DOHH2 (cell line): ENCODE results near the gene ZFP3.
"Not testable (repeated sequence)": the region's sequence is repeated elsewhere in the genome, so short reads cannot be mapped to it uniquely, and the experiment has no call there.

Experiments
- H3F3A ChIP-seq: fragments of 200-600 bp; sonication (generic), shearing (Covaris generic); 2 replicates; pipeline ENCODE4 v1.6.0; 2016; ENCODE audit warnings: antibody characterized with exemption, mild to moderate bottlenecking; ENCODE audit not compliant: control insufficient read depth, insufficient read depth
- H3K27ac ChIP-seq: fragments of 200-600 bp; sonication (generic); 2 replicates; pipeline ENCODE4 v1.5.1; 2014; ENCODE audit warnings: low read depth, mild to moderate bottlenecking, low read length, moderate library complexity
- H3K27me3 ChIP-seq: fragments of 200-600 bp; sonication (generic); 2 replicates; pipeline ENCODE4 v1.6.1; 2014; ENCODE audit warnings: mild to moderate bottlenecking, low read length, mixed read lengths; ENCODE audit not compliant: control insufficient read depth
- H3K36me3 ChIP-seq: fragments of 200-600 bp; sonication (generic); 2 replicates; pipeline ENCODE4 v1.6.1; 2014; ENCODE audit warnings: mild to moderate bottlenecking, low read length, moderate library complexity, mixed read lengths; ENCODE audit not compliant: control insufficient read depth
- H3K4me1 ChIP-seq: fragments of 200-600 bp; sonication (generic); 2 replicates; pipeline ENCODE4 v1.6.1; 2014; ENCODE audit warnings: mild to moderate bottlenecking, low read length, mixed read lengths; ENCODE audit not compliant: control insufficient read depth
- H3K4me2 ChIP-seq: fragments of 200-600 bp; sonication (generic); 2 replicates; pipeline ENCODE4 v1.6.0; 2014; ENCODE audit warnings: mild to moderate bottlenecking, low read length, moderate library complexity
- H3K4me3 ChIP-seq: fragments of 200-600 bp; sonication (generic); 2 replicates; pipeline ENCODE4 v1.5.1; 2014; ENCODE audit warnings: mild to moderate bottlenecking, low read length, mixed read lengths
- H3K79me2 ChIP-seq: fragments of 200-600 bp; sonication (generic); 2 replicates; pipeline ENCODE4 v1.6.1; 2014; ENCODE audit warnings: mild to moderate bottlenecking, low read length, mixed read lengths; ENCODE audit not compliant: control insufficient read depth
- H3K9me2 ChIP-seq: fragments of 200-600 bp; sonication (generic); replicated peaks from 2 replicates; pipeline ENCODE4 v1.6.1; 2014; ENCODE audit warnings: mild to moderate bottlenecking, low read length, mixed read lengths; ENCODE audit not compliant: control insufficient read depth
- H3K9me3 ChIP-seq: fragments of 200-600 bp; sonication (generic); 2 replicates; pipeline ENCODE4 v1.6.1; 2014; ENCODE audit warnings: antibody characterized with exemption, low read length, mixed read lengths; ENCODE audit not compliant: control insufficient read depth, insufficient read depth
- H4K20me1 ChIP-seq: fragments of 200-600 bp; sonication (generic); 2 replicates; pipeline ENCODE4 v1.6.0; 2014; ENCODE audit warnings: low read depth, mild to moderate bottlenecking, antibody characterized with exemption, low read length, moderate library complexity; ENCODE audit not compliant: control insufficient read depth, insufficient read depth
- EZH2phosphoT487 ChIP-seq: fragments of 200-600 bp; sonication (generic); IDR thresholded peaks from 2 replicates; pipeline ENCODE4 v1.6.1; 2017; ENCODE audit warnings: borderline replicate concordance, mild to moderate bottlenecking, antibody characterized with exemption, low read length, moderate library complexity, mixed read lengths
- TF ChIP-seq, protein P1 (sequence below): fragments of 200-600 bp; sonication (generic); IDR thresholded peaks from one replicate; pipeline ENCODE4 v1.5.1; 2014; ENCODE audit warnings: antibody characterized with exemption, mild to moderate bottlenecking, low read depth, low read length; ENCODE audit not compliant: poor library complexity, severe bottlenecking

ZFP3 gene

DNA sequence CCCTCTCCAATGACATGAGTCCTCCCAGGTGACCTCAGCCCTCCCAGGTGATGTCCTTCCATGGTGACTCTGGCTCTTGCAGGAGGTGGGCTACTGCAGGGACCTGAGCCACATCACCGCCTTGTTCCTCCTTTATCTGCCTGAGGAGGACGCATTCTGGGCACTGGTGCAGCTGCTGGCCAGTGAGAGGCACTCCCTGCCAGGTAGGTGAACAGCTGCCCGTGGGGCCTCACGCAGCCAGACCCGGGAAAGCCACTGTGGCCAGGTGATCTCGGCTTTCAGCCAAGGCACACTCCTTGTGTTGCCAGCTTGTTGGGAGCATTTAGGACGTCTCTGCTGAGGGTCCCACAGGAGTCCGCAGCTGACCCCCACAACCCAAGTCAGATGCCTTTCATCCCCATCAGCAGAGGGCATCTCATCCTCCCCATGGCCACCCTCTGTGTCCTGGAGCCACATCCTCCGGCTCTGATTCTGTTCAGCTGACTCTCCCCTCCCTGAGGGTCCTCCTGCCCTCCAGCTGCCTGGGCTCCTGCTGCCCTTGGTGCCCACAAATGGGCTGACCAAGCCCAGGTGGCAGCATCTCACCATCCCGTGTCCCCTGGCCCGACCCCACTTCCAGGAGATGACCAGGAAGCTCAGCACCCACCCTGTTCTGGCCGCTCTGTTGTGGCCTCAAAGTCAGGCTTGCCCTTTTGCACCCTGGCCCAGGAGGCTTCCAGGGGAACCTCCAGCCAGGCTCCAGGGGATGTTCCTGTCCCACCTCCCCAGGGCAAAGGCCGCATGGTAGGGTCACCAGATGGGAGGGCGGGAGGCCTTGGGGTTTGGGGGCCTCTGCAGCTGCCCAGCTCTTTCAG, 57.7 kb downstream of the ZFP3 start:
- no peak for TF ChIP-seq EZH2phosphoT487
- TF ChIP-seq, protein P1, sequence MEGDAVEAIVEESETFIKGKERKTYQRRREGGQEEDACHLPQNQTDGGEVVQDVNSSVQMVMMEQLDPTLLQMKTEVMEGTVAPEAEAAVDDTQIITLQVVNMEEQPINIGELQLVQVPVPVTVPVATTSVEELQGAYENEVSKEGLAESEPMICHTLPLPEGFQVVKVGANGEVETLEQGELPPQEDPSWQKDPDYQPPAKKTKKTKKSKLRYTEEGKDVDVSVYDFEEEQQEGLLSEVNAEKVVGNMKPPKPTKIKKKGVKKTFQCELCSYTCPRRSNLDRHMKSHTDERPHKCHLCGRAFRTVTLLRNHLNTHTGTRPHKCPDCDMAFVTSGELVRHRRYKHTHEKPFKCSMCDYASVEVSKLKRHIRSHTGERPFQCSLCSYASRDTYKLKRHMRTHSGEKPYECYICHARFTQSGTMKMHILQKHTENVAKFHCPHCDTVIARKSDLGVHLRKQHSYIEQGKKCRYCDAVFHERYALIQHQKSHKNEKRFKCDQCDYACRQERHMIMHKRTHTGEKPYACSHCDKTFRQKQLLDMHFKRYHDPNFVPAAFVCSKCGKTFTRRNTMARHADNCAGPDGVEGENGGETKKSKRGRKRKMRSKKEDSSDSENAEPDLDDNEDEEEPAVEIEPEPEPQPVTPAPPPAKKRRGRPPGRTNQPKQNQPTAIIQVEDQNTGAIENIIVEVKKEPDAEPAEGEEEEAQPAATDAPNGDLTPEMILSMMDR: no peak
- H3K9me3 ChIP-seq: no peaks in the 10 kb centered on the region
- H3K36me3 ChIP-seq: no peaks in the 10 kb centered on the region
- H3F3A ChIP-seq: no peaks in the 10 kb centered on the region
- H3K4me2 ChIP-seq: no peak overlapping the region
- H3K27ac ChIP-seq: no peak overlapping the region
- no peaks in the 10 kb centered on the region for H3K79me2 ChIP-seq
- no peaks in the 10 kb centered on the region for H3K27me3 ChIP-seq
- no peak overlapping the region for H3K4me3 ChIP-seq
- H4K20me1 ChIP-seq: no peaks in the 10 kb centered on the region
- no peaks in the 10 kb centered on the region for H3K4me1 ChIP-seq
- no peaks in the 10 kb centered on the region for H3K9me2 ChIP-seq

DNA sequence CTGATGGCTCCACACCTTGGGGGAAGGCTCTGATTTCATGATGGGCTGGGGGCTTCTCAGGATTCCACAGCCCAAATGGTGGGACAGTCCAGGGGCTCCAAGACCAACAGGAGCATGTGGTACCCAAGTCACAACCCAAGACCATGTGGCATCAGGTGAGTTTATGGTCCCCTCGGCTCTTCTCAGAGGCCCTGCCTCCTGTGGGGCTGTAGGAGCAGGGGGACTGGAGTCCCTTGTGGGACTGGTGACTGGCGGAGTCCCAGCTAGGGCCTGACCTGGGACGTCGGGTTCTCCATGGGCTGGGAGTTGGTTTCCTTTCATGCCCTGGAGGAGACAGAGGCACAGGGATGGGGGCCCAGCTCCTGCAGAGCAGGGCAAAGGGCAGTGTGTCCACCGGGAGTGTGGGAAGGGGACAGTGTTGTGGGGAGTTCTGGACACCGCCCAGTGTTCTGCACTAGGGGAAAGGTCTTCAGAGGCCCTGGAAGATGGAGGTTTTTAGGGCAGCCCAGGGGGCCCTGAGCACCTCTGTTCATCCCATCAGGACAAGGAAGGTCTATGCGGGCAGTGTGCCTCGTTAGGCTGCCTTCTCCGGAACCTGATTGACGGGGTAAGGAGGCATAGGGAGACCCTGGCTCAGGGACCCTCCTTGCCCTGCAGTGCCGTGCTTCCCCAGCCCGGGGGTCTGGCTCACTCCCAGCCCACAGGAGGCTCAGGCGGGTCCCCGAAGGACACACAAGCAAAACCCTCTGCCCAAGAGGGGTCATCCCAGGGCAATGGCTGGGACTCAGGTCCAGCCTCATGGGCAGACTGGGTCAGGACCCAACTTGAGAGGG, 58.5 kb downstream of the ZFP3 start:
- H3K27ac ChIP-seq, H3K36me3 ChIP-seq, H3K27me3 ChIP-seq, H3K9me2 ChIP-seq, H3K9me3 ChIP-seq, H3K4me3 ChIP-seq, H3K4me2 ChIP-seq, H3K4me1 ChIP-seq, H4K20me1 ChIP-seq, H3F3A ChIP-seq, H3K79me2 ChIP-seq: not testable (repeated sequence)

DNA sequence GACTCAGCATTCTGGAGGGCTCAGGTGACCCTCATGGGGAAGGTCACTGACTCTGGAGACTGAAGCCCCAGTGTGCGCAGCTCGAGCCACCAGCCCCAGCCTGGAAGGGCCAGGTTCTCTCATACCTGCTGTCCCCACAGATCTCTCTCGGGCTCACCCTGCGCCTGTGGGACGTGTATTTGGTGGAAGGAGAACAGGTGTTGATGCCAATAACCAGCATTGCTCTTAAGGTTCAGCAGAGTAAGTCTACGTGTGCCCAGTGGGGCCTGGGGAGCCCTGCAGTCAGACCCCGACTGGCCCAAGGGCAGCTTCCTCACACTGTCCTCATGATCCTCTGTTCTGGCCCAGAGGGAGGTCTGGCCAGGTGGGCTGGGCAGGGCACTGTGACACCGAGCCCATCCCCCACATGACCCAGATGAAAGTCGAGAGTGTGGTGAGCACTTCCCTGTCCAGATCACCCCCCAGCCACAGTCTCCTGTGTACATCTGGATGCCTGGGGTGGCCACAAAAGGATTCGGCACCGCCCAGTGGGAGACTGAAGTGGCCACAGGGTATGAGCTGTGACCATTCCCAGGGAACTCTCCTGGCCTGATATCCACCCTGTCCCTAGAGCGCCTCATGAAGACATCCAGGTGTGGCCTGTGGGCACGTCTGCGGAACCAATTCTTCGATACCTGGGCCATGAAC, 59.4 kb downstream of the ZFP3 start:
- H3K9me2 ChIP-seq, H3K4me1 ChIP-seq, H3K27ac ChIP-seq, H3K9me3 ChIP-seq, H3K4me3 ChIP-seq, H3K79me2 ChIP-seq, H3K36me3 ChIP-seq, H3K4me2 ChIP-seq, H3K27me3 ChIP-seq, H4K20me1 ChIP-seq, H3F3A ChIP-seq: not testable (repeated sequence)

DNA sequence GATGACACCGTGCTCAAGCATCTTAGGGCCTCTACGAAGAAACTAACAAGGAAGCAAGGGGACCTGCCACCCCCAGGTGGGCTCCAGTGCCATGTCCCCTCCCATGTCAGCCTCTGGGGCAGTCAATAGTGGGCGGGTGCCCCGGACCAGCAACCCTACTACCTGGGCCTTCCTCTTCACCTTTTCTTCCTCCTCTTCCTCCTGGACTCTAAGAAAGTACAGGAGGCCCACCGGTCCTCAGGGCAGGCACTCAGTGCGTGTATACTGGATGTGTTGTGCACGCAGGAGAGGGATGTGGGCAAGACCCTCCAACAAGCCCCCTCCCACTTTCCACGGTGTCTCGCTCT, 59.9 kb downstream of the ZFP3 start:
- not testable (repeated sequence) for H3K9me3 ChIP-seq, H3K27me3 ChIP-seq, H3K4me1 ChIP-seq, H3K27ac ChIP-seq, H3K9me2 ChIP-seq, H3K4me3 ChIP-seq, H3F3A ChIP-seq, H3K36me3 ChIP-seq, H4K20me1 ChIP-seq, H3K4me2 ChIP-seq, H3K79me2 ChIP-seq
